Raji (cell line): Measurements from ENCODE around the gene HEXIM2.
A peak's percentile ranks its signal among the peaks of the same experiment; 100 is the strongest.

Experiments used
- POLR2A ChIP-seq: IDR thresholded peaks from 2 replicates; pipeline ENCODE4 v1.6.1; 2011; ENCODE audit warnings: low read depth, low read length, control low read depth; ENCODE audit not compliant: insufficient read depth

Gene HEXIM2

DNA sequence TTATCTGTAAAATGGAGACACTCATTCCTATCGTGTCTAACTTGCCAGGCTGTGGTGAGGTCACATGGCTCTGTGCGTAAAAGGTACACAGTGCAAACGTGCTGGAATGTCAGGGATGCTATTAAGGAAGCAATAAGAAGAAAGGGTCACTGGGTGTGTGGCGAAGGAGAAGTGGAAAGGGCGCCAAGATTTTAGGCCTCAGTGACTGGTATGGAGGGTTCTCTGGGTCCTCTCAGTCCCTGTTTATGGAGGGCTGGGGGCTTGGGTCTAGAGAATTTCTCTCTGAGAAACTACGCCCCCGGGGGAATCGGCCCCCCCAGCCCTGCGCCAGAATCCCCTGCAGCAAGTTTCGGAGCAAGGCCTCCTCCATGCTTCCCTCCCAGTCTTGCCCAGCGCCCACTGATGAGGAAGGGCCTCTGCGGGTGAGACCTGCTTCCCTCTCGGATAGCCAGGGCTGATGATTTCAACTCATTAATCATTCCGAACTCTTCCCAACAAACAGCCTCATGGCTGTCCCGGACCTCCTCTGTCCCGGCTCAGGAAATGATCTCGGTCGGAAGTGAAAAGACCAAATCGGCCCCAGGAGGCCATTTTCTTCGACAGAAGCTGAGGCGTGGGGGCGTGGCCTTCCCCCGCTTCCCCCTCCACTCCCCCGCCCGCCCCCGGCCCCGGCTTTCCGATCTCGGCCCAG, 14.6 kb upstream of the HEXIM2 start:
- TF ChIP-seq POLR2A: peak; percentile 65

DNA sequence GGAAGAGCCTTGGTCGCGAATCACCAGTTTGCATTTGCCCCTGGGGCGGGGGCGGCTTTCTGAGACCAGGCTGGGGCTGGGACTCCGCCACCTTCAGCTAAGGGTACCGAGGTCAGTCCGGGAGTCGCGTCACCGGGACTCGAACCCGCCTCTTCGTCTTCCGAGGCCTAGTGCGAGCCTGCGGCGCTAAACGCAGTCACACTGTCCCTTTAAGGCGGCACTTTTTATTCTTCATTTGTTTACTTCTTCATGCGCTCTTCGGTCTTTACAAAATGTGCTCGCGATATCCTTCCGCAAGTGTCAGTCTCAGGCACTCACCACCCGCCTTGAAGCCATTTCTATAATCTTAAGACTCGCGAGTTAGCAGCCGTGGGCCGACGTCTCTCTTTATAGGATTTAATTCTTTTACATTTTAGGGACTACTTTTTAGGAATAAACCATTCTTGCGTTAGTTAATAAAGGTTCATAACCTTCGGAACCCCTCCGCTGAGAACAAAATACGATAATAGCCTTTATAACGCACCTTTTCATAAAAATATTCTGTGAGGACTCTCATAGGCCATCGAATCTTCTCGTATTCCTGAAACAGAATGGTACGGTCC, 14.0 kb upstream of the HEXIM2 start:
- peak; percentile 65 for TF ChIP-seq POLR2A

GRCh38 chr17:45148183-45149036, 13.3 kb upstream of the HEXIM2 start, which contains the start of gene HEXIM1:
HEXIM1 (plus strand) TSS chr17:45148475; CDS start chr17:45149191, 716 bp downstream.
- peak; percentile 100 for TF ChIP-seq POLR2A

GRCh38 chr17:45149037-45149668, 12.5 kb upstream of the HEXIM2 start:
- TF ChIP-seq POLR2A: no peak; the same call in none of the 2 replicates

GRCh38 chr17:45149669-45150664, 11.7 kb upstream of the HEXIM2 start:
- TF ChIP-seq POLR2A: peak; percentile 27; the same call in 1 of the 2 replicates

DNA sequence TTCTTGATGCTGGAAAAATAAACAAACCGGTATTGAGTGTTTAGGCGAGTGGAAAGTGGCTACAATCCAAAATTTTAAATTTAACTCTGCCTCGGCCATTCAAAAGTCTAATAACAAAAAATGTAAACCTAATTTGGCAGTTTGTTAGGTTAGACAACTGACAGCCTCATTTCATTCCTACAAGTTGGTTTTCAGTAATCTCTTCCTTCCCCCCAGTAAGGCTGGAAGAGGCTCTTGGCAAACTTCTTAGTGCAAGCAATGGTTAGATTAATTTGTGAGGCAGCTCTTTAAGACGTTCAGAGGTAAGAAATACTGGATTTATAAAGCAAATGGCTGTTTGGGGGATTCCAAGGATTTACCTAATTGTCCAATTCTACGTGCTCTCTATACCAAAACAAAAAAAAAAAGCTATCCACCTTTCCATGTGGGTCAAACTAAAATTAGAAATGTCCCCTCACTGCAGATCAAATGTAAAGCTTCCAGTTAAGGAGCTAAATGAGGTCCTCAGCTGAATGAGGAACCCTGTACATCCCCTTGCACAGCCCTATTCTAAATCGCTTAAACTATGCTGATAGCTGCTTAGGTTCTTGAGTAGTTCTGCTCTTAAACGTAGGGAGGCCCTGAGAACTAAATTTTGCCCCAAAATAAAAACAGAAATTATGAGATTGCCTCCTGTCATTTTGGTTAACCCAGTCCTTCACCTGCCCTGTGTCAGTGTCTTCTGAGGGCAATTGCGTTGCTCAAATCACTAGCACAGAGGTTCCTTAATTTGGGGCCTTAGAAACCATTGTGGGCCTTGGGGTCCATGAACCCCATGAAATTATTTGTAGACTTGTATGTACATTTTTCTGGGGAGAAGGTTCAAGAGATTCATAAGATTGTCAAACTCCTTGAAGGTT, 10.5 kb upstream of the HEXIM2 start:
- TF ChIP-seq POLR2A: no peak

DNA sequence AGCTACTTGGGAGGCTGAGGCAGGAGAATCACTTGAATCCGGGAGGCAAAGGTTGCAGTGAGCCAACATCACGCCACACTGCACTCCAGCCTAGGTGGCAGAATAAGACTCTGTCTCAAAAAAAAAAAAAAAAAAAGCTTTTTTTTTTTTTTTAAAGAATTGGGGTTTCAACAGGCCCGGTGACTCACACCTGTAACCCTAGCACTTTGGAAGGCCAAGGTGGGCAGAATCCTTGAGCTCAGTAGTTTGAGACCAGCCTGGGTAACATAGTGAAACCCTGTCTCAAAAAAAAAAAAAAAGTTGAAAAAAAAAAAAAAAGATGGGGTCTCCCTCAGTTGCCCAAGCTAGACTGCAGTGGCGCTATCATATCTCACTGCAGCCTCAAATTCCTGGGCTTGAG, 6.6 kb upstream of the HEXIM2 start:
- TF ChIP-seq POLR2A: no peak

DNA sequence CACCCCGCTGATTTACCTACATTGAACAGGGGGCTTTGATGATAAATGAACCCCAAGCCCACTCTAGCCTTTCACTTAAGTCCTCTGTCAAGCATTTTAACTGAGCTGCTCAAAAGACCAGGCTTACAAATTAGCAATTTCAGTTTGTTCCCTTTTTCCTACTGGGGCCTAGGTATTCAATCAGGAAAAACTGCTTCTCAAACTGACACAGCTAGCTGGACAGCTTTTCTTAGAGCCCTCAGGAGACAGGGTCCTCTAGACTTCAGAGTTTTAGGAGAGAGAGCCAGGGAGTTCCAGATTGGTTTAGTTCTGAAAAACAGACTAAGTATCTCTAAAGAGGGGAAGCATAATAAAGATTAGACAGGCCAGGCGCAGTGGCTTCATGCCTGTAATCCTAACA, 6.2 kb upstream of the HEXIM2 start:
- TF ChIP-seq POLR2A: no peak

DNA sequence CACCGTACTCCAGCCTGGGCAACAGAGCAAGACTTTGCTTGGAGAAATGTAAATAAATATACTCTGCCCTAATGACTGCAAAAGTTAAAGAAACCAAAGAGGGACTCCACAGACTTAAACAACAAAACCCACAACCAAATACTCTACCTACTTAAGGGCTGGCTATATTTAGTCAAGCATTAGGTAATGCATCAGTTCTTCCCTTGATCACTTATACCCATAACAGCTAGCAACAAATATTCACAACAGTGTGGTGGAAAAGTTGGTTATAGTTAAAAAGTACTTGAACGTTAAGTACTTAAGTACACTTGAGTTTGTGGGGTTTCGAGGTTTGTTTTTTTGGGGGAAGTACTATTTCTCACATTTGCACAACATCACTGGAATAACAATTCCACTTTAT, 5.4 kb upstream of the HEXIM2 start:
- TF ChIP-seq POLR2A: no peak

DNA sequence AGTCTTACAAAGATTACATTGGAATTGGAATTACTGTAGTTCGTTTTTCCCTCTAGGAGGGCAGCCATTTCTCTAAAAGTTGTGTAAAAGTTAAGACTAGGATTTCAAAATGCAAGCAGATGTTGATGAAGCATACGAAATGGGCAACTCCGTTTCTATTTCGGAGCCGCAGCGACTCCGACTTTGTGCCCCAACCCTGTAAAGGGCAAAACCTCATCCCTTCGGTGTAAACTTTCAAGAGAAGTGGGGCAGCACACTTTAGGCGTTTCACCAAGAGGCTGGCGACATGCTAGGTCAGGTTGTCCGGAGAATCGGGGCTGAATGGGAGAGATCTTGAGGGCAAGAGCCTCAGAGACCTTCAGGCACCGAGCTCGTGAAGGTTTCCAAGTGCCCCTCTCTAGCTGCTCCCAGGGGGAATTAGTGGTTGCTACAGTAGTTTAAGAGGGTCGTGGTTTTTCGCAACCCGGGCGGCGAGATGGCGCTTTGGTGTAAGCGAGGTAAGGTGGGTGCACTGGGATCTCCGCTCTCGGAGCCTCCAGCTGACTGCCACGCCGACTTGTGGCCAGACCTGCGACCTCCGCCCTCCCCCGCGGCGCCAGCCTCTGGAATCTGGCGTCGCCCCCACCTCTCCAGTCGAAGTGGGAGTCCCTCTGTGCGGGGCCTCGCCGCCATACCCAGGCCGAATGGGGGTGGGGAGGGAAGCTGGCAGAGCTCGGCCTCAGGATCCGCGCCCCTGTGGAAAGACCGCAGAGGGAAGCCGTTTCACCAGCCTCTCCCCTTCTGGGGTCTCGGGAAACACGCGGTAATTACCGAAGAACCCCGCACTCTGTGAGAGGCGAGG, 1.0 kb upstream of the HEXIM2 start:
- TF ChIP-seq POLR2A: no peak; the same call in 1 of the 2 replicates

DNA sequence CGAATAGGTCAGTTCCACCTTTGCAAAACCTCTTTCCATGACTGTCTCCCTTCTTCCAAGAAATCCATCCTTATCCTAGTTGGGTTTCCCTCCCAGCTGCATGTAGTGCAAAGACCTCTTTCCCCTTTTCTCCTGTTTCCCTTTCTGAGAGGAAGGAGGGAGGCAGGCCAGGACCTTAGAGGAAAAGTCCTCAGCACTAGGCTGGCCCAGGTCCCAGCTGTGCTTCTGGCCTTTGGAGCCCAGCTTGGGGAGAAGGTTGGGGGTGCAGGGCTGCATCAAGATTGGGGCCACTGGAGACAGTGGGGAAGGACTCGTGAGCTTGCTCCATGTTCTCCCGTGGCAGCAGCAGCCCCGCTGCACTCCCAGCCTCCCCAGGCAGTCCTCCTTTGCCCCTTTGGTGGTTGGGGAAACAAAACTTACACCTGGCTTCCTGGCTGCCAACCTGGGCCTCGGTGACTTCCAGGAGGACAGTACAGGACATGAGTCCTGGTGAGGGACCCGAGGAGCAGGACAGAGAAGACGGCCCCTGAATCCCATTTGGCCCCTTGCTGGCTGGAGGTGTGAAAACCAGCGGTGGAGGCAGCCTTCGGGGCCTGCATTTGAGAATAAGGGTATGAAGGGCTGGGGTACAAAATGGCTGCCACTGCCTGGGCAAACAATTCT, 481 bp downstream of the HEXIM2 start:
- TF ChIP-seq POLR2A: no peak
